Sigmoid colon (tissue), 4 donors: ENCODE measurements around the gene LDLRAD4.

Source experiments
- EP300 ChIP-seq, 4 donors: sonication (generic); formaldehyde crosslinking; IDR thresholded peaks; one replicate each; pipeline ENCODE4 v1.6.1; 2017; ENCODE audit warnings: antibody characterized with exemption in 4 of 4
- POLR2AphosphoS5 ChIP-seq, 4 donors: sonication (generic); formaldehyde crosslinking; IDR thresholded peaks; one replicate each; pipeline ENCODE4 v1.6.1; 2017; ENCODE audit warnings: antibody characterized with exemption in 4 of 4
- TF ChIP-seq, protein P1 (sequence below), 4 experiments: fragments of 450-650 bp in 3 of 4; fragments of 200-600 bp in 1 of 4; IDR thresholded peaks; one replicate each; pipeline ENCODE4 v1.5.1; 2016 to 2019; ENCODE audit warnings: antibody characterized with exemption in 4 of 4, mild to moderate bottlenecking in 3 of 4, moderate library complexity in 2 of 4

DNA sequence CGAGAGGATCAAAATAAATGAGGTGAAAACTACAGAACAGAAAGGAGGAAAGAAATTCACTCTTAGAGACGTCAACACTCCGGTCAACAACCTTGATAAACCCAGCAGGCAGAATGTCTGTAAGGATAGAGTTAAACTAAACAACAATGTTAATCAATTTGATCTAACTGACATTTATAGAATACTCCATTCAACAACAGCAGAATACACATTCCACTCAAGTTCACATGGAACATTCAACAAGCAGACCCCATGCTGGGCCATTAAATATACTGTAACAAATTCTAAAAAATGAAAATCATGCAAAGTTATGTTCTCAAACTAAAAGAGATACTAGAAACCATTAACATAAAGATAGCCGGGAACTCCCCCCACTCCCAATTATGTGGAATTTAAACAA is 466.0 kb downstream of the LDLRAD4 start:
- TF ChIP-seq, protein P1, sequence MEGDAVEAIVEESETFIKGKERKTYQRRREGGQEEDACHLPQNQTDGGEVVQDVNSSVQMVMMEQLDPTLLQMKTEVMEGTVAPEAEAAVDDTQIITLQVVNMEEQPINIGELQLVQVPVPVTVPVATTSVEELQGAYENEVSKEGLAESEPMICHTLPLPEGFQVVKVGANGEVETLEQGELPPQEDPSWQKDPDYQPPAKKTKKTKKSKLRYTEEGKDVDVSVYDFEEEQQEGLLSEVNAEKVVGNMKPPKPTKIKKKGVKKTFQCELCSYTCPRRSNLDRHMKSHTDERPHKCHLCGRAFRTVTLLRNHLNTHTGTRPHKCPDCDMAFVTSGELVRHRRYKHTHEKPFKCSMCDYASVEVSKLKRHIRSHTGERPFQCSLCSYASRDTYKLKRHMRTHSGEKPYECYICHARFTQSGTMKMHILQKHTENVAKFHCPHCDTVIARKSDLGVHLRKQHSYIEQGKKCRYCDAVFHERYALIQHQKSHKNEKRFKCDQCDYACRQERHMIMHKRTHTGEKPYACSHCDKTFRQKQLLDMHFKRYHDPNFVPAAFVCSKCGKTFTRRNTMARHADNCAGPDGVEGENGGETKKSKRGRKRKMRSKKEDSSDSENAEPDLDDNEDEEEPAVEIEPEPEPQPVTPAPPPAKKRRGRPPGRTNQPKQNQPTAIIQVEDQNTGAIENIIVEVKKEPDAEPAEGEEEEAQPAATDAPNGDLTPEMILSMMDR (IDR thresholded peaks at IDR 0.05): no peak
- TF ChIP-seq EP300 (IDR thresholded peaks at IDR 0.05): no peak
- TF ChIP-seq POLR2AphosphoS5 (IDR thresholded peaks at IDR 0.05): no peak
